ENCODE results near the gene RNU5B-1. TPM values are rescaled to one million over a fixed set of nuclear protein-coding genes. Genes with fewer than 3 reads are reported as not detected.

The RNU5B-1 gene
- total RNA-seq, 4 donors from 2014 or later = not detected

DNA sequence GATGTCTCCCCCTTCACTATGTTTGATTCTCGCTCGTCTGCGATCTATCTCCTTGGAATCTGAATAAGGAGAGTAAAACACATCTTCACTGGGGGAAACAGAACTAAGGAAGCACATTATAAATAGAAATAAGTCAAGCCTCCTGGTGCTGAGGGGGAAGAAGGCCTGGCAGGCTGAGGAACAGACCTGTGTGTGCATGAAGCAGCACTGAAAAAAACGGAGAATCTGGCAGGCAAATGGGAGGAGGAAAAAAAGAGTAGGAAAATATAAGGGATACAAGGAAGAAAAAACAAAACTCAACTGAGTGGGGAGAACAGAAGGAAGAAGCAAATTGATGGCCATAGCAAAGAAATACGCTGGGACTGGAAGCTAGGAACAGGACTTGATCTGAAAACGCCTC is 43.5 kb upstream of the RNU5B-1 start:
- TF ChIP-seq, protein P1, sequence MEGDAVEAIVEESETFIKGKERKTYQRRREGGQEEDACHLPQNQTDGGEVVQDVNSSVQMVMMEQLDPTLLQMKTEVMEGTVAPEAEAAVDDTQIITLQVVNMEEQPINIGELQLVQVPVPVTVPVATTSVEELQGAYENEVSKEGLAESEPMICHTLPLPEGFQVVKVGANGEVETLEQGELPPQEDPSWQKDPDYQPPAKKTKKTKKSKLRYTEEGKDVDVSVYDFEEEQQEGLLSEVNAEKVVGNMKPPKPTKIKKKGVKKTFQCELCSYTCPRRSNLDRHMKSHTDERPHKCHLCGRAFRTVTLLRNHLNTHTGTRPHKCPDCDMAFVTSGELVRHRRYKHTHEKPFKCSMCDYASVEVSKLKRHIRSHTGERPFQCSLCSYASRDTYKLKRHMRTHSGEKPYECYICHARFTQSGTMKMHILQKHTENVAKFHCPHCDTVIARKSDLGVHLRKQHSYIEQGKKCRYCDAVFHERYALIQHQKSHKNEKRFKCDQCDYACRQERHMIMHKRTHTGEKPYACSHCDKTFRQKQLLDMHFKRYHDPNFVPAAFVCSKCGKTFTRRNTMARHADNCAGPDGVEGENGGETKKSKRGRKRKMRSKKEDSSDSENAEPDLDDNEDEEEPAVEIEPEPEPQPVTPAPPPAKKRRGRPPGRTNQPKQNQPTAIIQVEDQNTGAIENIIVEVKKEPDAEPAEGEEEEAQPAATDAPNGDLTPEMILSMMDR (IDR thresholded peaks at IDR 0.05) = no peak
- no peak for TF ChIP-seq POLR2A (IDR thresholded peaks at IDR 0.05)
- WGBS, 2 donors = 89 to 91% methylated on average over 6 of the region's 6 CpGs
- no peak for DNase-seq (ENCODE audit: low spot score in 2 of 2)
- no peak overlapping the region for H3K4me3 ChIP-seq (ENCODE audit: low read depth, poor library complexity, severe bottlenecking)
- intact Hi-C loops (cut with DNase I; ENCODE audit: low total_unique reads) = no loop called here

DNA sequence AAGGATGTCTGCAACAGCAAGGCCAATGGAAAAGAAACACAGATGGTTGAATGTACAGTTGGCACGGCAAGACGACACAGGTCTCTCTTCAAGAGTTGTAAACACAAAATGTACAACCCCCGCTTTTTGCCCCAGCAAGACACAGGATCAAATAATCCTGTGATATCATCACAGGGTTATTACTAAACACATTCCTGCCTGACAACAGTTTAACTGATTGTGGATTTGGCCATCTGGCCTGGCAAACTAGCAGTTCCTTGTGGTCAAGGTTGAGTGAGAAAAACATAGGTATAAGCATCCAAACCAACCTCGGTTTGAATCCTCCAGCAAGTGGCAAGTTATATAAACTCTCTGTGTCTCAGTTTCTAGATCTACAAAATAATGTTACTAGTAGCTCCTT is 41.2 kb upstream of the RNU5B-1 start:
- no peak overlapping the region for H3K4me3 ChIP-seq (ENCODE audit: low read depth, poor library complexity, severe bottlenecking)
- no peak for DNase-seq (ENCODE audit: low spot score in 2 of 2)
- WGBS, 2 donors = 96 to 97% methylated on average over 4 of the region's 4 CpGs
- intact Hi-C loops (cut with DNase I; ENCODE audit: low total_unique reads) = no loop called here
- TF ChIP-seq POLR2A (IDR thresholded peaks at IDR 0.05) = no peak
- TF ChIP-seq, protein P1 (IDR thresholded peaks at IDR 0.05) = no peak

DNA sequence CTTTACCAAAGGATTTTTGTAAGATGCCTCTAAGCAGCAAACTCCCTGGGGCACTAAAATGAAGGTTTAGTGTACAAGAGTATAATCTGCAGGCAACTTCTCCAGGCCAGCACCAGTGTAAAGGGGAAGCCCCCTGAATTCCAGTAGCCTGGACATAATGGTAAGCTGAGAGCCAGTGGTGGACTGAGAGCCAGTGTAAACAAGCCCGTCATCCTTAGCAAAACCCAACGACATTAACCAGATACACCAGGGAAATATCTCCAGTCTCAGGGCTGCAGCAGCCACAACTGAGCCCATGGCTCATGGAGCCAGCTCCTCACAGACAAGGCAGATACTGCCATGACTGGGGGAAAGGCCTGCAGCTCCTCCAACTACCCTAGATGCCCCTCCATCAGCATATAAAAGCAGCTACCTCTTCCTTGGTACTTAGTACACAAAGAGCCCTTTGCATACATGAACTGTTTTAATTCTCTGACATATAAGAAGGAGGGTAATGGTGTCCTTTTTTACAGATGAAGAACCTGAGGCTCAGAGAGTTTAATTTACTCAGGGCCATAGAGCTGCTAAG is 39.5 kb upstream of the RNU5B-1 start:
- no peak for TF ChIP-seq POLR2A (IDR thresholded peaks at IDR 0.05)
- TF ChIP-seq, protein P1 (IDR thresholded peaks at IDR 0.05) = no peak
- intact Hi-C loops (cut with DNase I; ENCODE audit: low total_unique reads) = no loop called here
- no peak for DNase-seq (ENCODE audit: low spot score in 2 of 2)
- WGBS, 2 donors = 64 to 90% methylated on average over 2 of the region's 2 CpGs
- no peak overlapping the region for H3K4me3 ChIP-seq (ENCODE audit: low read depth, poor library complexity, severe bottlenecking)

DNA sequence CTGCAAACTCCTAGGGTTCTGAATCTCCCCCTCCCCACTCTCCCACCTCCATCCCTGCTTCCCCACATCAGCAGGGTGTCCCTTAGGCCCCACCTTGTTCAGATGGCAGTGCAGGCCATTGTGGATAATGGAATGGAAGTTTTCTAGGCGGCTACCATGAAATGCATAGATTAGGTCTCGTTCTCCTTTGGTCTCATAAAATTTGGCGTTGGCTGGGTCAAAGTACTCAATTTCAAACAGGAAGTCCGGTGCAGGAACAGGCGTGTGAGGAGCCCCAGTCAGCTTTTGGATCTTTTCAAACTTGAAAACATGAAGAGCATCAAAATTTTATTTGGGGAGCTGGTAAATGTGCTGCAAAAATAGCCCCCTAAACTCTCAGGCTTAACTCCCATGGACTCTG is 38.0 kb upstream of the RNU5B-1 start:
- H3K4me3 ChIP-seq (ENCODE audit: low read depth, poor library complexity, severe bottlenecking) = no peak overlapping the region
- intact Hi-C loops (cut with DNase I; ENCODE audit: low total_unique reads) = no loop called here
- WGBS, 2 donors = 94 to 96% methylated on average over 5 of the region's 5 CpGs
- TF ChIP-seq POLR2A (IDR thresholded peaks at IDR 0.05) = no peak
- TF ChIP-seq, protein P1 (IDR thresholded peaks at IDR 0.05) = no peak
- no peak for DNase-seq (ENCODE audit: low spot score in 2 of 2)

DNA sequence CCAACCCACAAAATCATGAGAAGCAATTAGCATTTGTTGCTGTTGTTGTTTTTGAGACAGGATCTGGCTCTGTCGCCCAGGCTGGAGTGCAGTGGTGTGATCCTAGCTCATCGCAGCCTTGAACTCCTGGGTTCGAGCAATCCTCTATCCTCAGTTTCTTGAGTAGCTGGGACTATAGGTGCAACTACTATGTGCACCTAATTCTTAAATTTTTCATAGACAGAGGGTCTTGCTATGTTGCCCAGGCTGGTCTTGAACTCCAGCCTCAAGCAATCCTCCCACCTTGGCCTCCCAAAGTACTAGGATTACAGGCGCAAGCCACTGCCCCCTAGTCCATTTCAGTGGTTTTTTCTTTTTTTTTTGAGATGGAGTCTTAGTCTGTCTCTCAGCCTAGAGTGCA is 36.1 kb upstream of the RNU5B-1 start:
- 96 to 100% methylated on average over 4 of the region's 4 CpGs for WGBS, 2 donors
- intact Hi-C loops (cut with DNase I; ENCODE audit: low total_unique reads) = no loop called here
- TF ChIP-seq, protein P1 (IDR thresholded peaks at IDR 0.05) = no peak
- no peak for TF ChIP-seq POLR2A (IDR thresholded peaks at IDR 0.05)
- no peak overlapping the region for H3K4me3 ChIP-seq (ENCODE audit: low read depth, poor library complexity, severe bottlenecking)
- DNase-seq (ENCODE audit: low spot score in 2 of 2) = no peak

Measured in lower leg skin (tissue), 4 donors.